ENCODE data around the gene LPCAT2. TPM values are rescaled to one million over a fixed set of nuclear protein-coding genes. Genes with fewer than 3 reads are reported as not detected.

LPCAT2 gene
- total RNA-seq, 1 experiment from 2014 or later: 10.7 TPM

DNA sequence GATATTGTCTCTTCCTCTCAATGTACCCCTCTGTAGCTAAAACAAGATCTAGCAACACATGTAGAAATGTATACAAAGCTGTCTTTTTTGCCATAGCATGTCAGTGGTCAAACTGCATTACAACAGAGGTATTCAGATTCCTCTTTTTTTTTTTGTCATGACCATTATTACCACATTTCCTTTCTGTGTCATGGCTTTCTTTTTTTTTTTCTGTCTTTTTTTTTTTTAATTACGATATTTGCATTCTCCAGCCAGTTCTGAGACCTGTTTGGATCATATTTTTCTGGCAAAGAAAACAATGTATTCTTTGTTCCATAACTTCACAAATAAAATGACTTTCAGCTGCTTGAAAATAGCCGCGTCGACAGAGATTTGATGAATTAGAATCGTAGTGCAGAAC, 30.2 kb downstream of the LPCAT2 start:
- intact Hi-C loops (cut with micrococcal nuclease): no loop called here
- Mint-ChIP-seq H3K4me3 (ENCODE audit: unreplicated experiment) (no peak overlapping the region), H3K27ac (ENCODE audit: low read depth, unreplicated experiment) (no peak overlapping the region), H3K9me3 (ENCODE audit: unreplicated experiment) (no peaks in the 10 kb centered on the region), H3K36me3 (ENCODE audit: insufficient read depth, unreplicated experiment) (peaks cover 6% of the 10 kb centered on the region), H3K4me1 (ENCODE audit: insufficient read depth, unreplicated experiment) (no peaks in the 10 kb centered on the region), H3K27me3 (ENCODE audit: insufficient read depth, unreplicated experiment) (no peaks in the 10 kb centered on the region)
- ChIA-PET CTCF (interaction anchor here (7.2 kb wide), 1 partner anchor 74 kb away, joined by 94 read pairs; no protein-coding TSS in a partner anchor), POLR2A (interaction anchor here (0.5 kb wide), 1 partner anchor 938 kb away, joined by 4 read pairs; no protein-coding TSS in a partner anchor)
- DNase-seq (ENCODE audit: unreplicated experiment): no peak
- TF ChIP-seq CTCF (IDR thresholded peaks at IDR 0.05; ENCODE audit: unreplicated experiment): no peak
- no TSS peak for BruUV-seq (replicated peaks)

DNA sequence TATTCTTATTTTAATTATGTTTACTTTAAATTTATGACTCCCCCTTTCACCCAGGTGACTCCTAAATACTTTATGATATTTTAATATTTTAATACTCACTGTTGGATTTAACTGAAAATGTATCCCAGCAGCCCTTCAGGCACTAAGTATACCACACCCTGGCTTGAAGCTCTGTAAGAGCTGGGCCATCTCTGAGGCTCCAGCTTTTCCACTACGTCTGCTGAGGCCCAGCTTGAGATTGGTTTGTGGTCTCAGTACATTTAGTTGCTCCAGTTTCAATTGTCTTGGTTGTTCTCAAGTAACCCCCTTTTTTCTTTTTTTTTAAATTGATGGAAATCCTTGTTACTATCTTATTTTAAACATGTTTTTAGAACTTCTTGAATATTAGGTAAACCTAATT, 30.6 kb downstream of the LPCAT2 start:
- CTCF ChIA-PET: interaction anchor here (7.2 kb wide), 1 partner anchor 74 kb away, joined by 94 read pairs; no protein-coding TSS in a partner anchor
- Mint-ChIP-seq H3K9me3 (ENCODE audit: unreplicated experiment) (no peaks in the 10 kb centered on the region), H3K4me3 (ENCODE audit: unreplicated experiment) (no peak overlapping the region), H3K4me1 (ENCODE audit: insufficient read depth, unreplicated experiment) (no peaks in the 10 kb centered on the region), H3K36me3 (ENCODE audit: insufficient read depth, unreplicated experiment) (peaks cover 6% of the 10 kb centered on the region), H3K27ac (ENCODE audit: low read depth, unreplicated experiment) (no peak overlapping the region), H3K27me3 (ENCODE audit: insufficient read depth, unreplicated experiment) (no peaks in the 10 kb centered on the region)
- TF ChIP-seq CTCF (IDR thresholded peaks at IDR 0.05; ENCODE audit: unreplicated experiment): no peak
- intact Hi-C loops (cut with micrococcal nuclease): no loop called here
- no peak for DNase-seq (ENCODE audit: unreplicated experiment)
- BruUV-seq (replicated peaks): no TSS peak
- POLR2A ChIA-PET: no interaction called here

DNA sequence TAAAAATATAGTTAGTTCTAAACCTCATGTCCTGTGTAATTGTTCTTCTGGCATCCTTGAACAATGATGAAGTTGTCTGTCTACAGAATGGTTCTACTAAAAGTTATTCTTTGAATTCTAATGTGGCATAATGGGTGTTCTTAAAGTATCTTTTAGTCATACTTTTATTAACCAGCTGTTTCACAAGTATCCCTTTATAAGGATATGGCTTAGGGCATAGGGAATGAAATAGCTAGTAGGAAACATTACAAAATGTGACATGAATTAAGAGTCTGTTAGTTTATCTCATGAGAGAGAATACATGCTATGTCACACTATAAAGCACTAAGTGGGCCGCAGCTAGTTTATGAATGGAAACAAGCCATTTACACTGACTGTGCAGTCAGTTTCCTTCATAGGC, 31.3 kb downstream of the LPCAT2 start:
- CTCF ChIA-PET: interaction anchor here (0.8 to 7.2 kb wide), 3 partner anchors 37 to 161 kb away, joined by 3 to 94 read pairs (median 3); no protein-coding TSS in a partner anchor
- Mint-ChIP-seq H3K27me3 (ENCODE audit: insufficient read depth, unreplicated experiment) (no peaks in the 10 kb centered on the region), H3K4me1 (ENCODE audit: insufficient read depth, unreplicated experiment) (no peaks in the 10 kb centered on the region), H3K27ac (ENCODE audit: low read depth, unreplicated experiment) (no peak overlapping the region), H3K36me3 (ENCODE audit: insufficient read depth, unreplicated experiment) (peaks cover 6% of the 10 kb centered on the region), H3K4me3 (ENCODE audit: unreplicated experiment) (no peak overlapping the region), H3K9me3 (ENCODE audit: unreplicated experiment) (no peaks in the 10 kb centered on the region)
- POLR2A ChIA-PET: no interaction called here
- intact Hi-C loops (cut with micrococcal nuclease): loop anchor here (5.0 to 10.0 kb wide), 2 partner anchors 302 to 605 kb away; partner anchors contain the start of gene IRX5
- DNase-seq (ENCODE audit: unreplicated experiment): no peak
- no TSS peak for BruUV-seq (replicated peaks)
- TF ChIP-seq CTCF (IDR thresholded peaks at IDR 0.05; ENCODE audit: unreplicated experiment): no peak

DNA sequence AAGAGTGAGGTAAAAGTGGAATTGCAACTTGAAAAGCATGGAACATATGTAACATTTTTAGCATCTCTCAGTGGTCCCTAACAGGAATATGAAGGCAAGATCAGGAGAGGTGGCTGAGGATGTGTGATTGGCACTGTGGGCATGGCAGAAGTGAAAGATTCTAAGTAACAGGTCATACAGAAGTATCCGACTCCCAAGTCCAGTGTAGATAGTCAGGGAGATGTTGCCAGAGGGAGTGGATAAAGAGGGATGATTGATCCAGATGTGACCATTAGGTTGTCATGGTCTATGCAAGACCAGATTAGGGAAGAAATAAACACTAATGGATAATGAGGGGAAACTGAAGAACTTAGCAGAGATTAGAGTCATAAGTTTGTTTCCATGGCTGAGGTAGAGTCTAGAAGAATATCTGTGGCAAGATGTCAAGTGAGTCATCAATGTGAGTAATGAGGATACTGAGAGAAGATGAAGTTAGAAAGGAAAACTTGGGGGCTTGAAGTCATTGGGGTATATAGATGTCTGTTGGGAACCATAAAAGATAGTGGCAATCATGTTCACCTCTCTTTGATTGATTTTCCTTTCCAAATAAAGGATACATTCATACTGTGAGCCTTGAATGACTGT, 33.7 kb downstream of the LPCAT2 start:
- CTCF ChIA-PET: interaction anchor here (0.7 to 7.2 kb wide), 7 partner anchors 46 to 170 kb away, joined by 3 to 94 read pairs (median 7); no protein-coding TSS in a partner anchor
- peaks cover 6% of the 10 kb centered on the region for H3K36me3 Mint-ChIP-seq (ENCODE audit: insufficient read depth, unreplicated experiment)

More for the DNA sequence above, 33.7 kb downstream of the LPCAT2 start:
- H3K9me3 Mint-ChIP-seq (ENCODE audit: unreplicated experiment): no peaks in the 10 kb centered on the region
- no TSS peak for BruUV-seq (replicated peaks)
- H3K4me3 Mint-ChIP-seq (ENCODE audit: unreplicated experiment): no peak overlapping the region
- POLR2A ChIA-PET: no interaction called here
- no peaks in the 10 kb centered on the region for H3K4me1 Mint-ChIP-seq (ENCODE audit: insufficient read depth, unreplicated experiment)
- no peak for TF ChIP-seq CTCF (IDR thresholded peaks at IDR 0.05; ENCODE audit: unreplicated experiment)
- peak; percentile 72 for DNase-seq (ENCODE audit: unreplicated experiment)
- no peaks in the 10 kb centered on the region for H3K27me3 Mint-ChIP-seq (ENCODE audit: insufficient read depth, unreplicated experiment)
- H3K27ac Mint-ChIP-seq (ENCODE audit: low read depth, unreplicated experiment): no peak overlapping the region
- intact Hi-C loops (cut with micrococcal nuclease): loop anchor here (1.0 to 10.0 kb wide), 5 partner anchors 47 to 608 kb away; partner anchors contain the start of gene IRX5
